ENCODE measurements around the gene SERINC5.

The SERINC5 gene

GRCh38 chr5:80072103-80073073 is 183.5 kb downstream of the SERINC5 start:
- ChIA-PET CTCF (interaction anchor here (0.7 to 6.3 kb wide), 2 partner anchors 12 to 147 kb away, joined by 3 to 57 read pairs; no protein-coding TSS in a partner anchor), POLR2A (no interaction called here)
- no peak for TF ChIP-seq CTCF (IDR thresholded peaks at IDR 0.05; ENCODE audit: insufficient read depth, low read length, missing control alignments)
- H3K4me3 ChIP-seq (ENCODE audit: low read depth, low read length): no peak overlapping the region
- no peak for DNase-seq (ENCODE audit: low read depth, low spot score)

GRCh38 chr5:80071510-80072021 is 184.3 kb downstream of the SERINC5 start:
- CTCF ChIA-PET: interaction anchor here (0.7 to 6.3 kb wide), 2 partner anchors 13 to 146 kb away, joined by 3 to 57 read pairs; no protein-coding TSS in a partner anchor
- TF ChIP-seq CTCF (IDR thresholded peaks at IDR 0.05; ENCODE audit: insufficient read depth, low read length, missing control alignments): no peak

GRCh38 chr5:80070338-80071056 is 185.4 kb downstream of the SERINC5 start:
- ChIA-PET CTCF (interaction anchor here (1.3 to 6.3 kb wide), 2 partner anchors 8 to 14 kb away, joined by 3 to 57 read pairs; no protein-coding TSS in a partner anchor), POLR2A (no interaction called here)
- DNase-seq (ENCODE audit: low read depth, low spot score): no peak
- H3K4me3 ChIP-seq (ENCODE audit: low read depth, low read length): no peak overlapping the region
- TF ChIP-seq CTCF (IDR thresholded peaks at IDR 0.05; ENCODE audit: insufficient read depth, low read length, missing control alignments): no peak

More at GRCh38 chr5:80071510-80072021, 184.3 kb downstream of the SERINC5 start:
- no peak for DNase-seq (ENCODE audit: low read depth, low spot score)
- no peak overlapping the region for H3K4me3 ChIP-seq (ENCODE audit: low read depth, low read length)
- POLR2A ChIA-PET: no interaction called here

GRCh38 chr5:80069918-80070318 is 185.9 kb downstream of the SERINC5 start:
- DNase-seq (ENCODE audit: low read depth, low spot score): no peak
- TF ChIP-seq CTCF (IDR thresholded peaks at IDR 0.05; ENCODE audit: insufficient read depth, low read length, missing control alignments): no peak
- H3K4me3 ChIP-seq (ENCODE audit: low read depth, low read length): no peak overlapping the region
- ChIA-PET POLR2A (no interaction called here), CTCF (interaction anchor here (0.6 to 6.3 kb wide), 3 partner anchors 9 to 40 kb away, joined by 3 to 57 read pairs (median 3); no protein-coding TSS in a partner anchor)

GRCh38 chr5:80069251-80069800 is 186.5 kb downstream of the SERINC5 start:
- H3K4me3 ChIP-seq (ENCODE audit: low read depth, low read length): no peak overlapping the region
- CTCF ChIA-PET: interaction anchor here (0.6 to 6.3 kb wide), 3 partner anchors 9 to 40 kb away, joined by 3 to 57 read pairs (median 3); no protein-coding TSS in a partner anchor
- POLR2A ChIA-PET: no interaction called here
- no peak for DNase-seq (ENCODE audit: low read depth, low spot score)
- TF ChIP-seq CTCF (IDR thresholded peaks at IDR 0.05; ENCODE audit: insufficient read depth, low read length, missing control alignments): no peak
